B cell (primary cell): ENCODE data around the gene PLEKHH2. TPM values are rescaled to one million over a fixed set of nuclear protein-coding genes. Genes with fewer than 3 reads are reported as not detected.
A peak's percentile ranks its signal among the peaks of the same experiment; 100 is the strongest.

ENCODE experiments used
- ATAC-seq: fragments of 200-7000 bp; cut with Tn5 transposase; one replicate; pipeline ENCODE4 v1.10.0; 2021; ENCODE audit warnings: low read depth, mild to moderate bottlenecking, moderate number of reproducible peaks, moderate library complexity
- CTCF ChIA-PET: fragments of 350-600 bp; sonication (Branson Sonifier 250); formaldehyde crosslinking; loops from one replicate; lab custom pipeline; 2021; ENCODE audit warnings: antibody characterized with exemption, inconsistent platforms; lab: Charles Lee
- POLR2A ChIA-PET: fragments of 350-600 bp; sonication (Branson Sonifier 250); formaldehyde crosslinking; loops from one replicate; lab custom pipeline; 2021; ENCODE audit warnings: antibody characterized with exemption; lab: Charles Lee
- DNase-seq: peaks from one replicate; pipeline ENCODE4 v3.0.0; 2013
- H2AFZ ChIP-seq: 2 replicates; pipeline ENCODE4 v1.6.1; 2012; ENCODE audit warnings: mild to moderate bottlenecking, low read depth, low read length; ENCODE audit not compliant: insufficient read depth, poor library complexity, severe bottlenecking
- H3K27ac ChIP-seq, 2 donors: 1 replicate in 1 of 2; 2 replicates in 1 of 2; pipeline ENCODE4 v1.5.1; 2012 to 2013; ENCODE audit warnings: low read length in 2 of 2, mild to moderate bottlenecking in 2 of 2, moderate library complexity in 1 of 2
- H3K27me3 ChIP-seq, 4 experiments: fragments of 200-600 bp in 1 of 4; sonication (generic) in 1 of 4; replicated peaks in 1 of 4; 1 replicate in 2 of 4; 2 replicates in 2 of 4; pipeline versions ENCODE4 v1.6.1 to v1.7.0; 2013 to 2016; ENCODE audit warnings: low read length in 3 of 4, mild to moderate bottlenecking in 2 of 4, mixed read lengths in 1 of 4, moderate library complexity in 1 of 4; ENCODE audit not compliant: insufficient read depth in 4 of 4, control insufficient read depth in 3 of 4; ENCODE audit errors: control extremely low read depth in 1 of 4
- H3K36me3 ChIP-seq, 2 experiments: replicated peaks in 1 of 2; 1 replicate in 1 of 2; 2 replicates in 1 of 2; pipeline versions ENCODE4 v1.6.1 to v1.7.1; 2013; ENCODE audit warnings: low read length in 1 of 2; ENCODE audit not compliant: insufficient read depth in 2 of 2, control insufficient read depth in 1 of 2; ENCODE audit errors: control extremely low read depth in 1 of 2, extremely low read depth in 1 of 2
- H3K4me1 ChIP-seq, 2 donors: fragments of 200-600 bp in 1 of 2; sonication (generic) in 1 of 2; 1 replicate in 1 of 2; 2 replicates in 1 of 2; pipeline versions ENCODE4 v1.5.1 to v1.6.1; 2013 to 2017; ENCODE audit warnings: low read length in 2 of 2; ENCODE audit not compliant: control insufficient read depth in 2 of 2, insufficient read depth in 2 of 2
- H3K4me2 ChIP-seq: replicated peaks from 2 replicates; pipeline ENCODE3; 2012; ENCODE audit warnings: mild to moderate bottlenecking, low read depth, low read length; ENCODE audit not compliant: poor library complexity, severe bottlenecking
- H3K4me3 ChIP-seq, 5 experiments: fragments of 200-600 bp in 1 of 5; sonication (generic) in 1 of 5; 1 replicate in 3 of 5; 2 replicates in 2 of 5; pipeline versions ENCODE4 v1.5.1 to v1.7.0; 2011 to 2016; ENCODE audit warnings: low read length in 4 of 5, mild to moderate bottlenecking in 4 of 5, low read depth in 2 of 5, control low read depth in 1 of 5, moderate library complexity in 1 of 5; ENCODE audit not compliant: insufficient read depth in 1 of 5; ENCODE audit errors: control extremely low read depth in 1 of 5, extremely low read depth in 1 of 5
- H3K79me2 ChIP-seq: fragments of 200-600 bp; sonication (generic); one replicate; pipeline ENCODE4 v1.6.0; 2016; ENCODE audit warnings: low read length; ENCODE audit not compliant: control insufficient read depth, insufficient read depth
- H3K9ac ChIP-seq: fragments of 200-600 bp; sonication (generic); 2 replicates; pipeline ENCODE4 v1.6.1; 2017; ENCODE audit warnings: mild to moderate bottlenecking, low read length, moderate library complexity
- H3K9me3 ChIP-seq, 3 donors: one replicate each; pipeline versions ENCODE4 v1.6.1 to v1.7.1; 2013; ENCODE audit warnings: low read length in 2 of 3; ENCODE audit not compliant: control insufficient read depth in 2 of 3, insufficient read depth in 1 of 3; ENCODE audit errors: control extremely low read depth in 1 of 3
- H4K20me1 ChIP-seq: 2 replicates; pipeline ENCODE4 v1.6.0; 2012; ENCODE audit warnings: mild to moderate bottlenecking, low read length; ENCODE audit not compliant: insufficient read depth, control insufficient read depth, poor library complexity, severe bottlenecking
- H3K27ac Mint-ChIP-seq: one replicate; pipeline ENCODE4 v1.8.0; 2021; ENCODE audit warnings: mixed read lengths
- H3K27me3 Mint-ChIP-seq: one replicate; pipeline ENCODE4 v1.8.0; 2021; ENCODE audit warnings: mixed read lengths
- H3K4me1 Mint-ChIP-seq: one replicate; pipeline ENCODE4 v1.8.0; 2021; ENCODE audit warnings: mixed read lengths
- H3K4me3 Mint-ChIP-seq: one replicate; pipeline ENCODE4 v1.8.0; 2021; ENCODE audit warnings: mixed read lengths
- H3K9me3 Mint-ChIP-seq: one replicate; pipeline ENCODE4 v1.8.0; 2022; ENCODE audit warnings: mixed read lengths; ENCODE audit not compliant: insufficient read depth
- EZH2 ChIP-seq: IDR thresholded peaks from 2 replicates; pipeline ENCODE4 v1.6.1; 2012; ENCODE audit warnings: borderline replicate concordance, low read depth, mild to moderate bottlenecking, moderate library complexity, low read length; ENCODE audit not compliant: insufficient read depth, poor library complexity, severe bottlenecking
- WGBS: methylation state at CpG from one replicate; pipeline ENCODE4 v1.1.5; 2013; ENCODE audit warnings: missing lambda C conversion rate; ENCODE audit not compliant: insufficient coverage; 5-methylcytosine and 5-hydroxymethylcytosine counted together
- intact Hi-C: fragments of 100-400 bp; cut with micrococcal nuclease; formaldehyde crosslinking; loops from one replicate; pipeline ENCODE4 v1.10.0; 2022
- polyA plus RNA-seq: library from polyadenylated mRNA; depleted of rRNA; stranded (reverse); fragments of >200 nt; gene quantifications from 2 replicates; pipeline ENCODE4 v1.2.3, GENCODE V29; 2012
- total RNA-seq, 2 donors: library from RNA; stranded (reverse); fragments of 120-200 nt in 1 of 2; gene quantifications; 1 replicate in 1 of 2; 2 replicates in 1 of 2; pipeline versions ENCODE4 v1.2.3 to v1.2.4, GENCODE V29; 2013 to 2022
- TF ChIP-seq, protein P1 (sequence below): fragments of 200-600 bp; IDR thresholded peaks from one replicate; pipeline ENCODE4 v1.8.0; 2022; ENCODE audit warnings: antibody characterized with exemption, mild to moderate bottlenecking

PLEKHH2 gene
- total and polyA plus RNA-seq, 2 donors (not counting 1 experiment from before 2014, with no cell fraction given) = 0.17 to 0.19 TPM

DNA sequence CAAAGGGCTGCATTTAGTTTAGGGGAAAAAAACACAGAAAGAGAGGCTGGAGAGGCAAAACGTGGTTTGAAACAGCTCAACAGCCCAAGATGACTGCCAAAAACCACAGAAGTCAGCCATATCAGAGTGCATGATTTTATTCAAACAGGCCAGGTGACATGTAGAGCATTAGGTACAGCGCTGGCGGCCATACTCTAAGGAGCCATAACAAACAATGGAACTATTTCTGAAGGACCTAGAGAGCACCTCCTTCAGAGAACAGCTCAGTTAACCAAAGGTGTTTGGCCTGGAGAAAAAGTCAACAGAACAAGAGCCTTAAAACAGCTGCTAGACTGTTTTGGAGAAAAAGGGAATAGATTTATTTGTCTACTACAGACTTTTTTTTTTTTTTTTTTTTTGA lies 43.8 kb upstream of the PLEKHH2 start:
- H3K79me2 ChIP-seq = peaks cover 19% of the 10 kb centered on the region
- H3K9me3 ChIP-seq = peaks cover 0 to 4% (median 0%) of the 10 kb centered on the region in 3 donors
- Mint-ChIP-seq H3K27me3 (peaks cover 3% of the 10 kb centered on the region), H3K4me3 (no peak overlapping the region), H3K4me1 (peaks cover 24% of the 10 kb centered on the region), H3K27ac (no peak overlapping the region), H3K9me3 (no peaks in the 10 kb centered on the region)
- H3K9ac ChIP-seq = no peak overlapping the region
- no peak for ATAC-seq
- CTCF ChIA-PET = interaction anchor here (1.2 to 2.3 kb wide), 2 partner anchors 13 to 16 kb away, joined by 3 to 11 read pairs; no protein-coding TSS in a partner anchor
- TF ChIP-seq, protein P1, sequence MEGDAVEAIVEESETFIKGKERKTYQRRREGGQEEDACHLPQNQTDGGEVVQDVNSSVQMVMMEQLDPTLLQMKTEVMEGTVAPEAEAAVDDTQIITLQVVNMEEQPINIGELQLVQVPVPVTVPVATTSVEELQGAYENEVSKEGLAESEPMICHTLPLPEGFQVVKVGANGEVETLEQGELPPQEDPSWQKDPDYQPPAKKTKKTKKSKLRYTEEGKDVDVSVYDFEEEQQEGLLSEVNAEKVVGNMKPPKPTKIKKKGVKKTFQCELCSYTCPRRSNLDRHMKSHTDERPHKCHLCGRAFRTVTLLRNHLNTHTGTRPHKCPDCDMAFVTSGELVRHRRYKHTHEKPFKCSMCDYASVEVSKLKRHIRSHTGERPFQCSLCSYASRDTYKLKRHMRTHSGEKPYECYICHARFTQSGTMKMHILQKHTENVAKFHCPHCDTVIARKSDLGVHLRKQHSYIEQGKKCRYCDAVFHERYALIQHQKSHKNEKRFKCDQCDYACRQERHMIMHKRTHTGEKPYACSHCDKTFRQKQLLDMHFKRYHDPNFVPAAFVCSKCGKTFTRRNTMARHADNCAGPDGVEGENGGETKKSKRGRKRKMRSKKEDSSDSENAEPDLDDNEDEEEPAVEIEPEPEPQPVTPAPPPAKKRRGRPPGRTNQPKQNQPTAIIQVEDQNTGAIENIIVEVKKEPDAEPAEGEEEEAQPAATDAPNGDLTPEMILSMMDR = no peak
- no peak for TF ChIP-seq EZH2
- H4K20me1 ChIP-seq = no peaks in the 10 kb centered on the region
- 100% methylated on average over 1 of the region's 3 CpGs for WGBS
- no peak overlapping the region for H3K4me2 ChIP-seq
- POLR2A ChIA-PET = no interaction called here
- intact Hi-C loops = no loop called here
- no peak overlapping the region for H3K4me3 ChIP-seq
- no peaks in the 10 kb centered on the region for H3K27me3 ChIP-seq
- H2AFZ ChIP-seq = no peak overlapping the region
- peaks cover 2 to 10% of the 10 kb centered on the region in 2 experiments for H3K36me3 ChIP-seq
- DNase-seq = no peak
- H3K27ac ChIP-seq = no peak overlapping the region
- peaks cover 12 to 21% of the 10 kb centered on the region in 2 donors for H3K4me1 ChIP-seq

DNA sequence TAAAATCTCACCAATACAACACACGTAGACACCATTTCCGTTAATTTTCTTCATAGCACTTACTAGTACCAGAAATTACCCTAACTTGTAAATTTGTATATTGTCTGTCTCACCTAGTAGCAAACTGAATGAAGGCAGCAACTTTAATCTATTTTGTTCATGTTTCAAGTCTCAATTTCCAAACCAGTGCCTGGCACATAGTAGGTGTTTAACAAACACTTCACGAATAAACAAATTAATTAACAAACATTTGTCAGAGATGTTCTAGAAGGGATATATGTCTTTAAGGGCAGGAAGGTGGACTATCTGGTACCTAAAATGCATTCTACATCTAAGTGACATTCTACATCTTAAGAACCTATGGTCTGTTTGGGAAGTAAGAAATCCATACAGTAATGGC lies 42.2 kb upstream of the PLEKHH2 start:
- Mint-ChIP-seq H3K27ac (peak overlapping the region; percentile 96), H3K4me1 (peaks cover 24% of the 10 kb centered on the region), H3K4me3 (peak overlapping the region; percentile 98), H3K27me3 (peaks cover 3% of the 10 kb centered on the region), H3K9me3 (no peaks in the 10 kb centered on the region)
- Histone ChIP-seq H3K27me3 (no peaks in the 10 kb centered on the region), H3K4me3 (peak overlapping the region; percentile 69 to 94 (median 80)), H2AFZ (peak overlapping the region; percentile 86), H4K20me1 (no peaks in the 10 kb centered on the region), H3K9me3 (peaks cover 0 to 4% (median 0%) of the 10 kb centered on the region in 3 donors), H3K9ac (peak overlapping the region; percentile 86), H3K27ac (no peak overlapping the region), H3K79me2 (peaks cover 19% of the 10 kb centered on the region), H3K4me1 (peaks cover 12 to 21% of the 10 kb centered on the region in 2 donors), H3K36me3 (no peaks in the 10 kb centered on the region), H3K4me2 (peak overlapping the region; percentile 93)
- TF ChIP-seq, protein P1 = no peak
- no peak for TF ChIP-seq EZH2
- DNase-seq (no peak), ATAC-seq (no peak)
- intact Hi-C loops = loop anchor here (5.0 kb wide), 4 partner anchors 572 to 1233 kb away; partner anchors contain the start of genes CAMKMT, COX7A2L, PPM1B and PREPL
- ChIA-PET CTCF (interaction anchor here (2.3 kb wide), 1 partner anchor 17 kb away, joined by 11 read pairs; no protein-coding TSS in a partner anchor), POLR2A (no interaction called here)
- no CpG with 5 or more reads among the region's 3 CpGs for WGBS
